Left cardiac atrium (tissue), 4 donors: Measurements from ENCODE around the gene NOP9. TPM values are rescaled to one million over a fixed set of nuclear protein-coding genes. Genes with fewer than 3 reads are reported as not detected.
"Not testable (repeated sequence)": the region's sequence is repeated elsewhere in the genome, so short reads cannot be mapped to it uniquely, and the experiment has no call there.

Source experiments
- ATAC-seq, 2 donors: fragments of 200-7000 bp; cut with Tn5 transposase; one replicate each; pipeline ENCODE4 v1.9.1; 2020; ENCODE audit warnings: mild to moderate bottlenecking in 2 of 2, moderate library complexity in 2 of 2
- DNase-seq: peaks from one replicate; pipeline ENCODE4 v3.0.0-alpha.2; 2020
- intact Hi-C, 2 donors: fragments of 100-400 bp; cut with DNase I; formaldehyde crosslinking; loops; one replicate each; pipeline versions ENCODE4 v1.14.1 to v1.15.1; 2022 to 2023
- total RNA-seq, 2 donors: library from RNA; stranded (reverse); fragmentation: NEBNext Ultra II Directional; extraction: Animal tissue kit (Norgen Biotek cat#: 25700); gene quantifications; one replicate each; pipeline ENCODE4 v1.2.1, GENCODE V29; 2021
- donor health status: DM: no; HTN: yes; CAD: no.
- donor health status: DM: no; HTN: yes; CAD: no; lungs with severe emphysema.
- donor health status: DM: yes; HTN: yes; CAD: no.
- donor health status: Dilated cardiomyopathy.

Gene NOP9
- total RNA-seq, 2 donors from 2014 or later = 17.5 to 21.7 TPM

- no peak for DNase-seq
- ATAC-seq = peak in 1 of 2 donors; percentile 10
- intact Hi-C loops = no loop called here
Observed at GRCh38 chr14:24317141-24317928, 17.7 kb downstream of the NOP9 start.

- DNase-seq = no peak
- intact Hi-C loops = no loop called here
- no peak for ATAC-seq
Observed at GRCh38 chr14:24321212-24321975, 21.7 kb downstream of the NOP9 start.

- ATAC-seq (no peak), DNase-seq (no peak)
- intact Hi-C loops = no loop called here
Observed at GRCh38 chr14:24322672-24323071, 23.0 kb downstream of the NOP9 start.

GRCh38 chr14:24323341-24323740 lies 23.7 kb downstream of the NOP9 start:
- no peak for ATAC-seq
- intact Hi-C loops = no loop called here
- no peak for DNase-seq

- intact Hi-C loops = no loop called here
- ATAC-seq = no peak
- DNase-seq = no peak
Observed at GRCh38 chr14:24324024-24324423, 24.4 kb downstream of the NOP9 start.

GRCh38 chr14:24325041-24325530 lies 25.4 kb downstream of the NOP9 start:
- no peak for DNase-seq
- intact Hi-C loops = no loop called here

GRCh38 chr14:24325963-24326362 lies 26.3 kb downstream of the NOP9 start:
- intact Hi-C loops = no loop called here
- DNase-seq (no peak), ATAC-seq (no peak)

More at GRCh38 chr14:24325041-24325530, 25.4 kb downstream of the NOP9 start:
- no peak for ATAC-seq

- intact Hi-C loops = no loop called here
- no peak for ATAC-seq
- no peak for DNase-seq
Observed at GRCh38 chr14:24327303-24327702, 27.7 kb downstream of the NOP9 start.

GRCh38 chr14:24327914-24328313 lies 28.3 kb downstream of the NOP9 start:
- ATAC-seq, intact Hi-C loops: not testable (repeated sequence)
- peak; percentile 64 for DNase-seq

GRCh38 chr14:24329073-24329663 lies 29.5 kb downstream of the NOP9 start:
- no peak for DNase-seq

GRCh38 chr14:24329736-24330135 lies 30.1 kb downstream of the NOP9 start:
- intact Hi-C loops = loop anchor here in 1 of 2 donors (5.0 kb wide), 1 partner anchor 103 kb away; no protein-coding TSS in a partner anchor
- ATAC-seq = peak; percentile 2 to 22
- peak; percentile 60 for DNase-seq

More at GRCh38 chr14:24329073-24329663, 29.5 kb downstream of the NOP9 start:
- ATAC-seq = no peak
- intact Hi-C loops = no loop called here

GRCh38 chr14:24330973-24331674 lies 31.5 kb downstream of the NOP9 start:
- intact Hi-C loops = loop anchor here in 1 of 2 donors (5.0 kb wide), 1 partner anchor 101 kb away; no protein-coding TSS in a partner anchor

GRCh38 chr14:24331731-24332267 lies 32.1 kb downstream of the NOP9 start:
- no peak for DNase-seq
- intact Hi-C loops = loop anchor here (2.0 to 5.0 kb wide), 2 partner anchors 101 to 105 kb away; no protein-coding TSS in a partner anchor

More at GRCh38 chr14:24330973-24331674, 31.5 kb downstream of the NOP9 start:
- DNase-seq (no peak), ATAC-seq (no peak)

GRCh38 chr14:24332268-24332993 lies 32.8 kb downstream of the NOP9 start:
- peak; percentile 55 to 67 for ATAC-seq
- peak; percentile 74 for DNase-seq
- intact Hi-C loops = loop anchor here (2.0 to 5.0 kb wide), 2 partner anchors 100 to 104 kb away; no protein-coding TSS in a partner anchor

More at GRCh38 chr14:24331731-24332267, 32.1 kb downstream of the NOP9 start:
- ATAC-seq = no peak

GRCh38 chr14:24334431-24335291 lies 35.0 kb downstream of the NOP9 start, which contains the start of gene ADCY4:
Gene ADCY4, minus strand, starts transcription at chr14:24335071. Its CDS starts 419 bp downstream, at chr14:24334652.
- ATAC-seq (peak; percentile 19 to 24), DNase-seq (peak; percentile 81)
- intact Hi-C loops = loop anchor here in 1 of 2 donors (5.0 kb wide), 1 partner anchor 98 kb away; no protein-coding TSS in a partner anchor

GRCh38 chr14:24335461-24336171 lies 36.0 kb downstream of the NOP9 start:
- DNase-seq (no peak), ATAC-seq (no peak)
- intact Hi-C loops = no loop called here
